ENCODE data around the gene RBPJL.
"Not testable (repeated sequence)": the region's sequence is repeated elsewhere in the genome, so short reads cannot be mapped to it uniquely, and the experiment has no call there.

Gene RBPJL

GRCh38 chr20:45344168-45344860 lies 37.7 kb downstream of the RBPJL start:
- DNase-seq, result no peak

- peak in 1 of 2 experiments; percentile 29 for DNase-seq
Measured at GRCh38 chr20:45345104-45345936, 38.7 kb downstream of the RBPJL start.

GRCh38 chr20:45346291-45346718 lies 39.7 kb downstream of the RBPJL start:
- DNase-seq, result no peak

- DNase-seq, result no peak
Measured at GRCh38 chr20:45346851-45347250, 40.2 kb downstream of the RBPJL start.

GRCh38 chr20:45347297-45347935 lies 40.8 kb downstream of the RBPJL start:
- DNase-seq, result no peak

- DNase-seq, result peak in 1 of 2 experiments; percentile 78
Measured at GRCh38 chr20:45347936-45348778, 41.5 kb downstream of the RBPJL start, which contains the start of gene SDC4. Gene SDC4 (minus strand): TSS chr20:45348424. CDS start chr20:45348384, 40 bp downstream.

GRCh38 chr20:45350217-45350616 lies 43.6 kb downstream of the RBPJL start:
- no peak for DNase-seq

GRCh38 chr20:45350795-45351194 lies 44.2 kb downstream of the RBPJL start:
- not testable (repeated sequence) for DNase-seq

- DNase-seq, result no peak
Measured at GRCh38 chr20:45352729-45353128, 46.1 kb downstream of the RBPJL start.

GRCh38 chr20:45353746-45354145 lies 47.1 kb downstream of the RBPJL start:
- no peak for DNase-seq

- no peak for DNase-seq
Measured at GRCh38 chr20:45354423-45355208, 48.0 kb downstream of the RBPJL start.

GRCh38 chr20:45355209-45356084 lies 48.8 kb downstream of the RBPJL start:
- DNase-seq, result no peak

GRCh38 chr20:45358282-45359068 lies 51.8 kb downstream of the RBPJL start:
- no peak for DNase-seq

GRCh38 chr20:45359069-45359405 lies 52.4 kb downstream of the RBPJL start:
- DNase-seq, result no peak

- DNase-seq, result peak in 1 of 2 experiments; percentile 18
Measured at GRCh38 chr20:45359406-45360148, 52.9 kb downstream of the RBPJL start.

- no peak for DNase-seq
Measured at GRCh38 chr20:45361793-45362192, 55.2 kb downstream of the RBPJL start.

GRCh38 chr20:45362804-45363610 lies 56.4 kb downstream of the RBPJL start, which contains the start of gene SYS1:
Gene SYS1 (plus strand): TSS chr20:45363156. CDS start chr20:45363532, 376 bp downstream.
- DNase-seq, result peak; percentile 99
